WTC11 (cell line): ENCODE measurements around the gene GTF2H4. TPM values are rescaled to one million over a fixed set of nuclear protein-coding genes. Genes with fewer than 3 reads are reported as not detected.

ENCODE experiments used
- ATAC-seq: fragments of 200-7000 bp; cut with Tn5 transposase; 2 replicates; pipeline ENCODE4 v1.10.0; 2021; ENCODE audit warnings: mild to moderate bottlenecking, moderate library complexity
- CTCF ChIA-PET: fragments of 300-600 bp; sonication (Branson Sonifier 250); formaldehyde crosslinking; loops from one replicate; lab custom pipeline; 2021; ENCODE audit warnings: antibody characterized with exemption; lab: Charles Lee
- POLR2A ChIA-PET: fragments of 350-600 bp; sonication (Branson Sonifier 250); formaldehyde crosslinking; loops from one replicate; lab custom pipeline; 2021; ENCODE audit warnings: antibody characterized with exemption; lab: Charles Lee
- DNase-seq: peaks from one replicate; pipeline ENCODE4 v3.0.0; 2021; ENCODE audit warnings: low spot score
- H3K27ac Mint-ChIP-seq: 2 replicates; pipeline ENCODE4 v1.8.0; 2021; ENCODE audit warnings: mixed read lengths
- H3K27me3 Mint-ChIP-seq: 2 replicates; pipeline ENCODE4 v1.8.0; 2021; ENCODE audit warnings: low read depth, mild to moderate bottlenecking, moderate library complexity, mixed read lengths
- H3K36me3 Mint-ChIP-seq: 2 replicates; pipeline ENCODE4 v1.8.0; 2021; ENCODE audit warnings: mixed read lengths
- H3K4me1 Mint-ChIP-seq: 2 replicates; pipeline ENCODE4 v1.8.0; 2022; ENCODE audit warnings: mixed read lengths
- H3K4me3 Mint-ChIP-seq: 2 replicates; pipeline ENCODE4 v1.8.0; 2021; ENCODE audit warnings: mild to moderate bottlenecking, moderate library complexity, mixed read lengths
- H3K9me3 Mint-ChIP-seq: 2 replicates; pipeline ENCODE4 v1.8.0; 2021; ENCODE audit warnings: mixed read lengths
- CREB1 ChIP-seq: sonication (generic); formaldehyde crosslinking; IDR thresholded peaks from 2 replicates; pipeline ENCODE4 v1.8.0; 2023; ENCODE audit warnings: mild to moderate bottlenecking, missing genetic modification reagents
- E2F5 ChIP-seq: sonication (generic); formaldehyde crosslinking; IDR thresholded peaks from 2 replicates; pipeline ENCODE4 v1.8.1; 2022; ENCODE audit warnings: mild to moderate bottlenecking, moderate library complexity, missing genetic modification reagents
- FOXJ3 ChIP-seq: sonication (generic); formaldehyde crosslinking; IDR thresholded peaks from 2 replicates; pipeline ENCODE4 v1.9.0; 2021; ENCODE audit warnings: missing genetic modification reagents, mild to moderate bottlenecking, borderline replicate concordance
- IRF2 ChIP-seq: sonication (generic); formaldehyde crosslinking; IDR thresholded peaks from 2 replicates; pipeline ENCODE4 v1.8.0; 2022; ENCODE audit warnings: low read depth, missing genetic modification reagents, borderline replicate concordance
- JUN ChIP-seq: sonication (generic); formaldehyde crosslinking; IDR thresholded peaks from 2 replicates; pipeline ENCODE4 v1.8.0; 2023; ENCODE audit warnings: mild to moderate bottlenecking, missing genetic modification reagents
- KAT7 ChIP-seq: sonication (generic); formaldehyde crosslinking; IDR thresholded peaks from 2 replicates; pipeline ENCODE4 v1.8.1; 2023; ENCODE audit warnings: missing genetic modification reagents, mild to moderate bottlenecking, borderline replicate concordance
- MAX ChIP-seq: sonication (generic); formaldehyde crosslinking; IDR thresholded peaks from 2 replicates; pipeline ENCODE4 v1.8.0; 2022; ENCODE audit warnings: mild to moderate bottlenecking, missing genetic modification reagents
- MXD4 ChIP-seq: fragments of 250-450 bp; sonication (Bioruptor Pico); IDR thresholded peaks from 2 replicates; pipeline ENCODE4 v1.8.0; 2021; ENCODE audit warnings: mild to moderate bottlenecking, moderate library complexity, borderline replicate concordance
- NR1H2 ChIP-seq: sonication (generic); formaldehyde crosslinking; IDR thresholded peaks from 2 replicates; pipeline ENCODE4 v1.9.0; 2021; ENCODE audit warnings: mild to moderate bottlenecking, moderate library complexity, missing genetic modification reagents
- PRRX2 ChIP-seq: fragments of 250-450 bp; sonication (Bioruptor Pico); IDR thresholded peaks from 2 replicates; pipeline ENCODE4 v1.8.0; 2021; ENCODE audit warnings: mild to moderate bottlenecking
- SMAD3 ChIP-seq: sonication (generic); formaldehyde crosslinking; IDR thresholded peaks from 2 replicates; pipeline ENCODE4 v1.8.0; 2022; ENCODE audit warnings: missing genetic modification reagents, mild to moderate bottlenecking, borderline replicate concordance
- SOX15 ChIP-seq: fragments of 250-450 bp; sonication (Bioruptor Pico); IDR thresholded peaks from 2 replicates; pipeline ENCODE4 v1.9.0; 2021; ENCODE audit warnings: mild to moderate bottlenecking
- SP1 ChIP-seq: sonication (generic); formaldehyde crosslinking; conservative IDR thresholded peaks from 2 replicates; pipeline ENCODE4 v1.8.1; 2022; ENCODE audit warnings: missing genetic modification reagents
- STAT6 ChIP-seq: sonication (generic); formaldehyde crosslinking; conservative IDR thresholded peaks from 2 replicates; pipeline ENCODE4 v1.8.1; 2023; ENCODE audit warnings: mild to moderate bottlenecking, low read depth, missing genetic modification reagents, moderate library complexity
- TEAD4 ChIP-seq: sonication (generic); formaldehyde crosslinking; IDR thresholded peaks from 2 replicates; pipeline ENCODE4 v1.8.0; 2022; ENCODE audit warnings: mild to moderate bottlenecking, missing genetic modification reagents
- ZBTB43 ChIP-seq: sonication (generic); formaldehyde crosslinking; IDR thresholded peaks from 2 replicates; pipeline ENCODE4 v1.8.1; 2023; ENCODE audit warnings: mild to moderate bottlenecking, missing genetic modification reagents
- ZNF138 ChIP-seq: sonication (generic); formaldehyde crosslinking; conservative IDR thresholded peaks from 2 replicates; pipeline ENCODE4 v1.8.1; 2022; ENCODE audit warnings: mild to moderate bottlenecking, moderate library complexity, missing genetic modification reagents
- ZNF416 ChIP-seq: fragments of 250-450 bp; sonication (Bioruptor Pico); IDR thresholded peaks from 2 replicates; pipeline ENCODE4 v1.9.0; 2021; ENCODE audit warnings: mild to moderate bottlenecking, inconsistent platforms
- ZNF425 ChIP-seq: fragments of 250-450 bp; sonication (Bioruptor Pico); conservative IDR thresholded peaks from 2 replicates; pipeline ENCODE4 v1.9.0; 2021; ENCODE audit warnings: mild to moderate bottlenecking
- total RNA-seq: library from RNA; stranded (reverse); gene quantifications from 3 replicates; pipeline ENCODE4 v1.2.3, GENCODE V29; 2021
- TF ChIP-seq, protein P1 (sequence below): sonication (generic); formaldehyde crosslinking; IDR thresholded peaks from 2 replicates; pipeline ENCODE4 v1.8.0; 2022; ENCODE audit warnings: mild to moderate bottlenecking, missing genetic modification reagents
- TF ChIP-seq, protein P2 (sequence below): sonication (generic); formaldehyde crosslinking; IDR thresholded peaks from 2 replicates; pipeline ENCODE4 v1.8.1; 2022; ENCODE audit warnings: low read depth, missing genetic modification reagents, borderline replicate concordance
- TF ChIP-seq, protein P3 (sequence below): sonication (generic); formaldehyde crosslinking; IDR thresholded peaks from 2 replicates; pipeline ENCODE4 v1.8.0; 2023; ENCODE audit warnings: missing genetic modification reagents
- TF ChIP-seq, protein P4 (sequence below): sonication (generic); formaldehyde crosslinking; IDR thresholded peaks from 2 replicates; pipeline ENCODE4 v1.8.0; 2022; ENCODE audit warnings: missing genetic modification reagents

GTF2H4 gene
- total RNA-seq, 1 experiment from 2014 or later = 49.2 TPM

- TF ChIP-seq, protein P1, sequence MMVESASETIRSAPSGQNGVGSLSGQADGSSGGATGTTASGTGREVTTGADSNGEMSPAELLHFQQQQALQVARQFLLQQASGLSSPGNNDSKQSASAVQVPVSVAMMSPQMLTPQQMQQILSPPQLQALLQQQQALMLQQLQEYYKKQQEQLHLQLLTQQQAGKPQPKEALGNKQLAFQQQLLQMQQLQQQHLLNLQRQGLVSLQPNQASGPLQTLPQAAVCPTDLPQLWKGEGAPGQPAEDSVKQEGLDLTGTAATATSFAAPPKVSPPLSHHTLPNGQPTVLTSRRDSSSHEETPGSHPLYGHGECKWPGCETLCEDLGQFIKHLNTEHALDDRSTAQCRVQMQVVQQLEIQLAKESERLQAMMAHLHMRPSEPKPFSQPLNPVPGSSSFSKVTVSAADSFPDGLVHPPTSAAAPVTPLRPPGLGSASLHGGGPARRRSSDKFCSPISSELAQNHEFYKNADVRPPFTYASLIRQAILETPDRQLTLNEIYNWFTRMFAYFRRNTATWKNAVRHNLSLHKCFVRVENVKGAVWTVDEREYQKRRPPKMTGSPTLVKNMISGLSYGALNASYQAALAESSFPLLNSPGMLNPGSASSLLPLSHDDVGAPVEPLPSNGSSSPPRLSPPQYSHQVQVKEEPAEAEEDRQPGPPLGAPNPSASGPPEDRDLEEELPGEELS (CRISPR knock-in tag) = no peak
- TF ChIP-seq CREB1 (CRISPR knock-in tag) (no peak), ZNF416 (no peak), STAT6 (no peak), ZBTB43 (CRISPR knock-in tag) (no peak), ZNF138 (no peak), SP1 (CRISPR knock-in tag) (no peak), SMAD3 (CRISPR knock-in tag) (no peak), MAX (CRISPR knock-in tag) (no peak), SOX15 (no peak), IRF2 (no peak), FOXJ3 (CRISPR knock-in tag) (no peak), E2F5 (no peak)
- TF ChIP-seq, protein P2, sequence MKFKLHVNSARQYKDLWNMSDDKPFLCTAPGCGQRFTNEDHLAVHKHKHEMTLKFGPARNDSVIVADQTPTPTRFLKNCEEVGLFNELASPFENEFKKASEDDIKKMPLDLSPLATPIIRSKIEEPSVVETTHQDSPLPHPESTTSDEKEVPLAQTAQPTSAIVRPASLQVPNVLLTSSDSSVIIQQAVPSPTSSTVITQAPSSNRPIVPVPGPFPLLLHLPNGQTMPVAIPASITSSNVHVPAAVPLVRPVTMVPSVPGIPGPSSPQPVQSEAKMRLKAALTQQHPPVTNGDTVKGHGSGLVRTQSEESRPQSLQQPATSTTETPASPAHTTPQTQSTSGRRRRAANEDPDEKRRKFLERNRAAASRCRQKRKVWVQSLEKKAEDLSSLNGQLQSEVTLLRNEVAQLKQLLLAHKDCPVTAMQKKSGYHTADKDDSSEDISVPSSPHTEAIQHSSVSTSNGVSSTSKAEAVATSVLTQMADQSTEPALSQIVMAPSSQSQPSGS (CRISPR knock-in tag) = no peak
Measured at GRCh38 chr6:30896541-30896940, 11.5 kb upstream of the GTF2H4 start (continued).

DNA sequence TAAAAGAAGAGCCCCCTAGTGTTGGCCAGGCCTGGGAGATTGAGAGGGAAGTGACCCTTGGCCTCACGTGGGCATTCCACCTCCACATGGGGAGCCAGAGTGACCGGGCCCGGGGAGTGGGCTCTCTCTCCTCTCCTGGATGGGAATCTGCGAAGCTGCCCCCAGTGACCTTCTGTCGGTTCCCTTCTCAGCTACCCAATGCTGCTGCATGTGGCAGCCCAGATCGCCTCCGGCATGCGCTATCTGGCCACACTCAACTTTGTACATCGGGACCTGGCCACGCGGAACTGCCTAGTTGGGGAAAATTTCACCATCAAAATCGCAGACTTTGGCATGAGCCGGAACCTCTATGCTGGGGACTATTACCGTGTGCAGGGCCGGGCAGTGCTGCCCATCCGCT is 10.1 kb upstream of the GTF2H4 start:
- DNase-seq = no peak
- H3K4me1 Mint-ChIP-seq = peaks cover under 1% of the 10 kb centered on the region
- ATAC-seq = no peak
- no peaks in the 10 kb centered on the region for H3K27me3 Mint-ChIP-seq
- H3K27ac Mint-ChIP-seq = no peak overlapping the region
- H3K36me3 Mint-ChIP-seq = peaks cover 50% of the 10 kb centered on the region
- H3K9me3 Mint-ChIP-seq = no peaks in the 10 kb centered on the region
- H3K4me3 Mint-ChIP-seq = no peak overlapping the region
- ChIA-PET POLR2A (no interaction called here), CTCF (no interaction called here)
- TF ChIP-seq, protein P3, sequence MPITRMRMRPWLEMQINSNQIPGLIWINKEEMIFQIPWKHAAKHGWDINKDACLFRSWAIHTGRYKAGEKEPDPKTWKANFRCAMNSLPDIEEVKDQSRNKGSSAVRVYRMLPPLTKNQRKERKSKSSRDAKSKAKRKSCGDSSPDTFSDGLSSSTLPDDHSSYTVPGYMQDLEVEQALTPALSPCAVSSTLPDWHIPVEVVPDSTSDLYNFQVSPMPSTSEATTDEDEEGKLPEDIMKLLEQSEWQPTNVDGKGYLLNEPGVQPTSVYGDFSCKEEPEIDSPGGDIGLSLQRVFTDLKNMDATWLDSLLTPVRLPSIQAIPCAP (CRISPR knock-in tag) = no peak
- TF ChIP-seq, protein P4, sequence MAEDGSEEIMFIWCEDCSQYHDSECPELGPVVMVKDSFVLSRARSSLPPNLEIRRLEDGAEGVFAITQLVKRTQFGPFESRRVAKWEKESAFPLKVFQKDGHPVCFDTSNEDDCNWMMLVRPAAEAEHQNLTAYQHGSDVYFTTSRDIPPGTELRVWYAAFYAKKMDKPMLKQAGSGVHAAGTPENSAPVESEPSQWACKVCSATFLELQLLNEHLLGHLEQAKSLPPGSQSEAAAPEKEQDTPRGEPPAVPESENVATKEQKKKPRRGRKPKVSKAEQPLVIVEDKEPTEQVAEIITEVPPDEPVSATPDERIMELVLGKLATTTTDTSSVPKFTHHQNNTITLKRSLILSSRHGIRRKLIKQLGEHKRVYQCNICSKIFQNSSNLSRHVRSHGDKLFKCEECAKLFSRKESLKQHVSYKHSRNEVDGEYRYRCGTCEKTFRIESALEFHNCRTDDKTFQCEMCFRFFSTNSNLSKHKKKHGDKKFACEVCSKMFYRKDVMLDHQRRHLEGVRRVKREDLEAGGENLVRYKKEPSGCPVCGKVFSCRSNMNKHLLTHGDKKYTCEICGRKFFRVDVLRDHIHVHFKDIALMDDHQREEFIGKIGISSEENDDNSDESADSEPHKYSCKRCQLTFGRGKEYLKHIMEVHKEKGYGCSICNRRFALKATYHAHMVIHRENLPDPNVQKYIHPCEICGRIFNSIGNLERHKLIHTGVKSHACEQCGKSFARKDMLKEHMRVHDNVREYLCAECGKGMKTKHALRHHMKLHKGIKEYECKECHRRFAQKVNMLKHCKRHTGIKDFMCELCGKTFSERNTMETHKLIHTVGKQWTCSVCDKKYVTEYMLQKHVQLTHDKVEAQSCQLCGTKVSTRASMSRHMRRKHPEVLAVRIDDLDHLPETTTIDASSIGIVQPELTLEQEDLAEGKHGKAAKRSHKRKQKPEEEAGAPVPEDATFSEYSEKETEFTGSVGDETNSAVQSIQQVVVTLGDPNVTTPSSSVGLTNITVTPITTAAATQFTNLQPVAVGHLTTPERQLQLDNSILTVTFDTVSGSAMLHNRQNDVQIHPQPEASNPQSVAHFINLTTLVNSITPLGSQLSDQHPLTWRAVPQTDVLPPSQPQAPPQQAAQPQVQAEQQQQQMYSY (CRISPR knock-in tag) = no peak
- TF ChIP-seq MXD4 = no peak
- no peak for TF ChIP-seq IRF2
- TF ChIP-seq TEAD4 (CRISPR knock-in tag) = no peak
- TF ChIP-seq ZNF425 (CRISPR knock-in tag) = no peak
- TF ChIP-seq PRRX2 = no peak
- no peak for TF ChIP-seq NR1H2 (CRISPR knock-in tag)
- TF ChIP-seq KAT7 = no peak
- TF ChIP-seq JUN (CRISPR knock-in tag) = no peak
